Lower leg skin (tissue), 4 donors: ENCODE results near the gene GRIK3. TPM values are rescaled to one million over a fixed set of nuclear protein-coding genes. Genes with fewer than 3 reads are reported as not detected.
"Not testable (repeated sequence)": the region's sequence is repeated elsewhere in the genome, so short reads cannot be mapped to it uniquely, and the experiment has no call there.

Source experiments
- DNase-seq, 2 donors: peaks; one replicate each; pipeline ENCODE4 v3.0.0-alpha.2; 2019; ENCODE audit warnings: low spot score in 2 of 2
- H3K4me3 ChIP-seq: fragments of 200-600 bp; sonication (generic); 2 replicates; pipeline ENCODE4 v1.5.1; 2017; ENCODE audit warnings: mild to moderate bottlenecking, low read depth; ENCODE audit not compliant: poor library complexity, severe bottlenecking
- POLR2A ChIP-seq, 2 donors: fragments of 450-650 bp; IDR thresholded peaks; one replicate each; pipeline ENCODE4 v1.6.1; 2016 to 2017; ENCODE audit warnings: antibody characterized with exemption in 2 of 2, mild to moderate bottlenecking in 1 of 2, moderate library complexity in 1 of 2
- WGBS, 2 donors: methylation state at CpG; one replicate each; pipeline ENCODE4 v1.1.5; 2018; 5-methylcytosine and 5-hydroxymethylcytosine counted together
- intact Hi-C: fragments of 100-400 bp; cut with DNase I; formaldehyde crosslinking; loops from one replicate; pipeline ENCODE4 v1.15.0; 2023; ENCODE audit warnings: low total_unique reads
- total RNA-seq, 4 donors: library from RNA; depleted of rRNA; stranded (reverse); fragments of >200 nt; gene quantifications; one replicate each; pipeline ENCODE4 v1.1.0, GENCODE V29; 2016
- TF ChIP-seq, protein P1 (sequence below), 3 donors: fragments of 450-650 bp; IDR thresholded peaks; one replicate each; pipeline ENCODE4 v1.5.1; 2016; ENCODE audit warnings: antibody characterized with exemption in 3 of 3, mild to moderate bottlenecking in 3 of 3, moderate library complexity in 2 of 3

The GRIK3 gene
- total RNA-seq: under 1 TPM; 0.04 to 0.36 (median 0.19) TPM

DNA sequence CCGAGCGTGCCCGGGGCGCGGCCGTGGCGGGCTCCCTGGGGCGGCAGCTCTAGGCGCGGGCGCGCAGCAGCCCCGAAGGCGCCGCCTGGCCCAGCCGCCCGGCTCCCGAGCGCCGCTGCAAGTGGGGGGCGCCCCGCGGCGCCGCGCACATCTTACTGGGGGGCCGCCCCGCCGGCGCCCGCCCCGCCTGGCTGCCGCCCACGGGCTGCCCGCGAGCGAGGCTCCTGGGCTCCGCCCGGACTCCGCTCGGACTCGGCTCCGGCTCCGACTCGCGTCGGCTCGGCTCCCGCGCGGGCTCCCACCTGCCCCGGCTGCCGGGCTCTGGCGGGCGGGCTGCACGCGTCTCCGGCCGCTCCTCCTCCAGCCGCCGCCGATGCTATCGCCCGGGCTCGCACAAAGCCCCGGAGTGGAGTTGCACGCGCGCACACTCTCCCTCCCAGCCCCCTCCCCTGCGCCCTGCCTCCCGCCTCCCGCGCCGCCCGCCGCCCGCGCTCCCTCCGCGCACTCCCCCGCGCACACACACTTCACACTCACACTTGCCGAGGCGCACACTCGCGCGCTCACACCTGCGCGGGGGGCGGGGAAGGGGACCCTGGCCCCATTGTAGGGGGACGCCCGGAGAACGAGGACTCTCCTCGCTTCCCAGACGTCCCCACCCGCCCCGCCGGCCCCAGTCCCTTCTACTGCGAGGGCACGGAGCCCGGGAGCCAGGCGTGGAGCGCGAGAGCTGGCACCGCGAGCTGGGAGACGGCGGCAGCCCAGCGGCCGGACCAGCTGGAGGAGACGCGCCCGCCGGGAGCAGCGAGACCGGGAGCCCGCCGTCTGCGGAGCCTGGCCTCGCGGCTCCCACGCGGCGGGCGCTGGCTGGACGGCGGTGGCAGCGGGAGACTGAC, at the start of gene GRIK3:
TSS of gene GRIK3 (minus strand) at position 395 of the 893 bp plus-strand sequence. CDS start 407 bp downstream, outside the sequence.
- intact Hi-C loops: no loop called here
- TF ChIP-seq, protein P1, sequence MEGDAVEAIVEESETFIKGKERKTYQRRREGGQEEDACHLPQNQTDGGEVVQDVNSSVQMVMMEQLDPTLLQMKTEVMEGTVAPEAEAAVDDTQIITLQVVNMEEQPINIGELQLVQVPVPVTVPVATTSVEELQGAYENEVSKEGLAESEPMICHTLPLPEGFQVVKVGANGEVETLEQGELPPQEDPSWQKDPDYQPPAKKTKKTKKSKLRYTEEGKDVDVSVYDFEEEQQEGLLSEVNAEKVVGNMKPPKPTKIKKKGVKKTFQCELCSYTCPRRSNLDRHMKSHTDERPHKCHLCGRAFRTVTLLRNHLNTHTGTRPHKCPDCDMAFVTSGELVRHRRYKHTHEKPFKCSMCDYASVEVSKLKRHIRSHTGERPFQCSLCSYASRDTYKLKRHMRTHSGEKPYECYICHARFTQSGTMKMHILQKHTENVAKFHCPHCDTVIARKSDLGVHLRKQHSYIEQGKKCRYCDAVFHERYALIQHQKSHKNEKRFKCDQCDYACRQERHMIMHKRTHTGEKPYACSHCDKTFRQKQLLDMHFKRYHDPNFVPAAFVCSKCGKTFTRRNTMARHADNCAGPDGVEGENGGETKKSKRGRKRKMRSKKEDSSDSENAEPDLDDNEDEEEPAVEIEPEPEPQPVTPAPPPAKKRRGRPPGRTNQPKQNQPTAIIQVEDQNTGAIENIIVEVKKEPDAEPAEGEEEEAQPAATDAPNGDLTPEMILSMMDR (IDR thresholded peaks at IDR 0.05): no peak
- no peak for TF ChIP-seq POLR2A (IDR thresholded peaks at IDR 0.05)
- WGBS, 2 donors: 0 to 2% methylated on average over 25 to 51 of the region's 128 CpGs
- no peak within 1 kb of the TSS for H3K4me3 ChIP-seq
- DNase-seq: no peak

DNA sequence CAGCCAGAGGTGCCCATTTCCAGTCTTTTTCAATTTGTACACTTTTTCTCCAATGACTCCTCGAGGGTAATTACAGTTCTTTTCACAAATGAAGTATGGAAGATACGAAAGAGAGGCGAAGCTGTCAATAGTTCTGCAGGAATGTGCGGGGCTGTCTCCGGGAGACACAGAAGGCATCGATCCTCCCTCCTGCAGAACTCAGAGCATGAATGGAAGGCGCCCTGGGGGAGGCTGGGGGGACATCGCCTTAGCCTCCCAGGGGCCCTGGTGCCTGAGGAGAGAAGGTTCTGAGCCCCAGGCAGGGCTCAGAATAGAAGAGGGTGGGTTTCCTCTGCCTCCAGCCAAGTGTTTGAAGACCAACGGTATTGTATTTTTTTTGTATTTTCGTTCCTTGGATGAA, 49.7 kb upstream of the GRIK3 start:
- no peak for TF ChIP-seq POLR2A (IDR thresholded peaks at IDR 0.05)
- TF ChIP-seq, protein P1 (IDR thresholded peaks at IDR 0.05): no peak
- DNase-seq: no peak
- H3K4me3 ChIP-seq: no peak overlapping the region
- WGBS, 2 donors: 58 to 67% methylated on average over 10 of the region's 10 CpGs
- intact Hi-C loops: no loop called here

DNA sequence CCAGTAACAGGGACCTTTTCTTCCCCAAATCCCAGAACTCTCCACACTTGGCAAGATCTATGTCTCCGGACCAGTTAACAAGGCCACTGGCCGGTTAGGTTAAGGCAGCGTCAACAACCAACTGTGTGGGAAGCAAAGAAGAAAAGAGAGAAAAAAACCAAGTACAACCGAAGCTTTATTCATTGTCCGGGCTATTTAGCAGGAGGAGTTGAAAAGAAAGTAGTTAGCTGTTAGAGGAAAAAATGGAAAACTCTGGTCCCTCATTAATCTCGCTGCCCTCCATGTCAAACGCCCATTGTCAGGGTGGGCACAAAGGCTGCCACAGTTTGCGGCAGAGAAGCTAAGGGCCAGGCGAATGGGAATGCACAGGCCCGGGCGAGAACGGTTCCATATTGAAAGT, 49.3 kb upstream of the GRIK3 start:
- no peak for DNase-seq
- intact Hi-C loops: no loop called here
- H3K4me3 ChIP-seq: peak overlapping the region; percentile 5
- TF ChIP-seq POLR2A (IDR thresholded peaks at IDR 0.05): no peak
- TF ChIP-seq, protein P1 (IDR thresholded peaks at IDR 0.05): no peak
- WGBS, 2 donors: 85 to 90% methylated on average over 12 of the region's 12 CpGs

DNA sequence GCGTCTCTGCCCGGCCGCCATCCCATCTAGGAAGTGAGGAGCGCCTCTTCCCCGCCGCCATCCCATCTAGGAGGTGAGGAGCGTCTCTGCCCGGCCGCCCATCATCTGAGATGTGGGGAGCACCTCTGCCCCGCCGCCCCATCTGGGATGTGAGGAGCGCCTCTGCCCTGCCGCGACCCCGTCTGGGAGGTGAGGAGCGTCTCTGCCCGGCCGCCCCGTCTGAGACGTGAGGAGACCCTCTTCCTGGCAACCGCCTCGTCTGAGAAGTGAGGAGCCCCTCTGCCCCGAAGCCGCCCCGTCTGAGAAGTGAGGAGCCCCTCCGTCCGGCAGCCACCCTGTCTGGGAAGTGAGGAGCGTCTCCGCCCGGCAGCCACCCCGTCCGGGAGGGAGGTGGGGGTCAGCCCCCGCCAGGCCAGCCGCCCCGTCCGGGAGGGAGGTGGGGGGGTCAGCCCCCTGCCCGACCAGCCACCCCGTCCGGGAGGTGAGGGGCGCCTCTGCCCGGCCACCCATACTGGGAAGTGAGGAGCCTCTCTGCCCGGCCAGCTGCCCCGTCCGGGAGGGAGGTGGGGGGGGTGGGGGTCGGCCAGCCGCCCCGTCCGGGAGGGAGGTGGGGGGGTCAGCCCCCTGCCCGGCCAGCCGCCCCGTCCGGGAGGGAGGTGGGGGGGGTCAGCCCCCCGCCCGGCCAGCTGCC, 46.1 kb upstream of the GRIK3 start:
- DNase-seq, H3K4me3 ChIP-seq, intact Hi-C loops: not testable (repeated sequence)
- WGBS, 2 donors: 94 to 95% methylated on average over 20 to 22 of the region's 54 CpGs

DNA sequence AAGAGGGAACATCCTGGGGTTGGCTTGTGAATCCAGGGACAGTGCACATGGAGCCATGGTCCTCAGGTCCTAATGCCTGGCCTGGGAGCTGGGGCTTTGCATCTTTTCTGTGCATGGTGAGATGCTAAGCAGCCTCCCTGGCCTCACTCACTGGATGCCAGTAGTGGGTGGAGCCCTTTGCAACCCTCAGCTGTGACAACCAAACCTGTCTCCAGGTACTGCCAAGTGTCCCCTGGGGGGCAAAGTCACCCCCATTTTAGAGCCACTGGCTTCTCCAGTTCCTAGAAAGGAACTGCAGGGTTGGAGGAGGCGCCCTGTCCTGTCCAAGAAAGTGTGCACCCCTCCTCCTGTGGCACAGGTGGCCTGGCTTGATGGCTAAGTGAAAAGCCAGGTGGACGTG, 44.6 kb upstream of the GRIK3 start:
- TF ChIP-seq, protein P1 (IDR thresholded peaks at IDR 0.05): no peak
- no peak for TF ChIP-seq POLR2A (IDR thresholded peaks at IDR 0.05)
- no peak for DNase-seq
- intact Hi-C loops: no loop called here
- no peak overlapping the region for H3K4me3 ChIP-seq
- 63 to 86% methylated on average over 2 of the region's 2 CpGs for WGBS, 2 donors

DNA sequence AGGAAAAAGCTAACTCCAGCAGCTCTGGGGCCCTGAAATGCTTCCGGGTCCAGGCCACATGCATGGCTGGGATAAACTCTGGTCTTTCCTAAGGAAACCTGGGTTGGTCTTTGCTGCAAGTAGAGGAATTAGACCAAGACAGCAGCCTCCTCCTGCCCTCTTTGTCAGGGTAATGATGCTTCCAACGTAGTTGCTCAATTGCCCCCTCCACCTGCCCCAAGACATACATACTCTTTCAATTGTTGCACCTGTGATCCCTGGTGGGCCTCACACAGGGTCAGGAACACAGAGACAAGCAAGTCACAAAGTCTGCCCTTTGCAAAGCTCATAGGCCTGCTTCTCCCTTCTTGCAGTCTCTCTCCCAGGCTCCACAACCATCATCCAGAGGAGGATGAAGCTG, 41.9 kb upstream of the GRIK3 start:
- WGBS, 2 donors: 61 to 100% methylated on average over 1 to 2 of the region's 2 CpGs
- DNase-seq: no peak
- H3K4me3 ChIP-seq: no peak overlapping the region
- intact Hi-C loops: no loop called here
- TF ChIP-seq POLR2A (IDR thresholded peaks at IDR 0.05): no peak
- TF ChIP-seq, protein P1 (IDR thresholded peaks at IDR 0.05): no peak
